Stimulated activated CD4-positive, alpha-beta T cell treated with anti-CD3 and anti-CD28 coated beads, Interleukin-4, amount 100 ng/mL, for 4 hours (primary cell): ENCODE data around the gene MTHFSD.
A peak's percentile ranks its signal among the peaks of the same experiment; 100 is the strongest.
"Not testable (repeated sequence)": the region's sequence is repeated elsewhere in the genome, so short reads cannot be mapped to it uniquely, and the experiment has no call there.

Experiments used
- DNase-seq, 2 experiments: peaks; one replicate each; pipeline ENCODE4 v3.0.0-alpha.2; 2020

The MTHFSD gene, protein sequence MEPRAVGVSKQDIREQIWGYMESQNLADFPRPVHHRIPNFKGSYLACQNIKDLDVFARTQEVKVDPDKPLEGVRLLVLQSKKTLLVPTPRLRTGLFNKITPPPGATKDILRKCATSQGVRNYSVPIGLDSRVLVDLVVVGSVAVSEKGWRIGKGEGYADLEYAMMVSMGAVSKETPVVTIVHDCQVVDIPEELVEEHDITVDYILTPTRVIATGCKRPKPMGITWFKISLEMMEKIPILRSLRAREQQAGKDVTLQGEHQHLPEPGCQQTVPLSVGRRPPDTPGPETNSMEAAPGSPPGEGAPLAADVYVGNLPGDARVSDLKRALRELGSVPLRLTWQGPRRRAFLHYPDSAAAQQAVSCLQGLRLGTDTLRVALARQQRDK

DNA sequence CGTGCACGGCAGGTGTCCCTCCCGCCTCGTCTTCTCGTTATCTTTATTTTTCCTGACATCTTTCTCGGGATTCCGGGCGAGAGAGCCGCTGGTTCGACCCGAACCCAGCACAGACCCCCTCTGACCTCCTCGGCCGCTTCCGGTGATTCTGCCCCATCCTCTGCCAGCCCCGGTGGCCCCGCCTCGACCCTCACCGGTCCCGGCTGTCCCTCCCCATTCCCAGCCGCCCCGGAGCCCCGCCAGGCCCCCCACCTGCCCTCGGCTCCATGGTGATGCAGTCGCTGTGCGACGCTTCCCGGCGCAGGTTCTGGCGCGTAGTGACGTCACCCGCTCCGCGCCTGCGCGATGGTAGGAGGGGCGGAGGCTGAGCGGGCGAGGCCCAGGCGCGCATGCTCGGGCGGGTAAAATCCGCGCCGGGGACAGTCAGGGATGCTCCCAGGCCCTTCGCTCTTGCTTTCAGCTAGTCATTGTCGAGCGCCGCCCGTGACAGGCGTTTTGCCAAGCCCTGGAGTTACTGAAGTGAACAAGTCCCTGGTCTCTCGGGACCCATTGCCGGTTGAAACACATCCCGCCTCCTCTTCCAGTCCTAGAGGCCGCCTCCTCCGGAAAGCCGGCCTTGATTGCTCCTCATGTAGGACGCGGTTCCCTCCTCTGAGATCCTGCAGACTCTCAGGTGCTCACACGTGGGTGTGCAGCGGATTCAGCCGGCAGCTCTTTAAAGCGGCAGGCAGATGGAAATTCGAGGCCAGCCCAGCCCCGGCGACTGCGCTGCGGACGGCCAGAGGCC lies at the start of gene MTHFSD:
TSS of gene MTHFSD (minus strand) at position 319 of the 787 bp plus-strand sequence. CDS start at position 268, 51 bp downstream.
- DNase-seq, result peak; percentile 93 to 98

GRCh38 chr16:86604436-86605193 lies 49.6 kb upstream of the MTHFSD start:
- peak; percentile 17 to 51 for DNase-seq

DNA sequence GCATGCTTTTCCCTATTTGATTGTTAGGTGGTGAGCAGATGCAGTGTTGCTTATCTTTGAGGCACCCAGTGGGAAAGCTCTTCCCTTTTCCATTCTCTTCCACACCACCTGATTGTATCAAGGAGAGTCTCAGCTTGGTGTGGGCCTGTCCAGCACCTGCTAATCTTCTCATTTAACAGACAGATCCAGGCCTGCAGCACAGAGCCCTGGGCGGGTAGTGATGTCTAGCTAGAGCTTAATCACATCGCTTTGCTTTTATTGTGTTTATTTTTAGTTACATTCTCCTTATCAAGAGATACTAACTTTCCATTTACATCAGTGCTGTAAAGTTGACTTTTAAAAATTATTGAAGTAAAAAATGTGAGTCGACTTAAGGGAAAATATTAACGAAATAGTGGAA lies 47.5 kb upstream of the MTHFSD start:
- DNase-seq, result no peak

DNA sequence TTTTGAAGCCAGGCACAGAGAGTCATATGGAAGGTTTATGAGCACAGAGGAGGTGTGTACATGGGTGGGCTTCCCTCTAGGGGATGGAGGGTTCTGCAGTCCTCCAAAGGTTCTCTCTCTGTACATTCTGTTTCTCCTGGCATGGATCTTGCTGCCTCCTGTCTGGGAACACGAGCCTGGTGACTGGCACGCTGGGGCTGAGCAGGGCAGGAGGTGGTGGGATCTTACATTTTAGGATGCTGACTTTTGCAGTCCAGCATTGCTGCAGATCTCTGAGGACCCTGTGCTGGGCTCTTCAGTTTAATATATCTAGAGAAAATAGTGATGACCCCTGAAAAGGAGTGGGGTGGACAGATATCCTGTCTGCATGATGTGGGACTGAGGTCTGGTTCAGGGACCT lies 46.3 kb upstream of the MTHFSD start:
- no peak for DNase-seq

DNA sequence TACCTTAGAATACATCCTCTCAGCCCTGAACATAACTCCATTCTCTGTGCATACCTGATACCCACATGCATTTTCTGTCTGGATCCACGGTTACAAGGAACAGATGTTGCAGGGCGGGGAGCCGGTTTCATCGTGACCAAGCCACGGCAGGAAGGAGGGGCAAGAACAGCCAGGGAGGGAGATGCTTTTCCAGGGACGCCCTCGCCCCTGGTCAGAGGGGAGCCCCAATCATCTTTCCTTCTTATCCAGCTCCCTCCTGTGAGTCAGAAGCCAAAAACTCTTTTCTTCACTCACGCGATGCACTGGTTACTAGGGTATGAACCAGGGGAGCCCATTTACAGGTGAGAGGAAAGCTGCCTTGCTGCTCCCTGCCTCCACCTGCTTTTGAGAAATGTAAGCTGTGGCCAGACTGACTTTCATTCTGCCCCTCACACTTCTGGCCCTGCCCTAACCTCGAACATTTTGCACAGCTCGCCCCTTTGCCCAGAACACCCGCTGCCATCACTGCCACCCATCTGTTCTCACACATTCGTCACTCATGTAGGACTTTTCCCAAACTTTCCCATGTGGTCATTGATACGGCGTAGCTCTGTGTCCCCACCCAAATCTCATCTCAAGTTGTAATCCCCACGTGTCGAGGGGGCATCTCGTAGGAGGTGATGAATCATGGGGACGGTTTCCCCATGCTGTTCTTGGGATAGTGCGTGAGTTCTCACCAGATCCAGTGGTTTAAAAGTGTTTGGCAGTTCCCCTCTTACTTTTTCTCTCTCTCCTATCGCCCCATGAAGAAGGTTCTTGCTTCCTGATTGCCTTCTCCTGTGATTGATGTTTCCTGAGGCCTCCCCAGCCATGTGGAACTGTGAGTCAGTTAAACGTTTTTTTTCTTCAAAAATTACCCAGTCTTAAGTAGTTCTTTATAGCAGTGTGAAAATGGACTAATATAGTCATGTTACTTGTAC lies 43.9 kb upstream of the MTHFSD start:
- DNase-seq, result no peak

DNA sequence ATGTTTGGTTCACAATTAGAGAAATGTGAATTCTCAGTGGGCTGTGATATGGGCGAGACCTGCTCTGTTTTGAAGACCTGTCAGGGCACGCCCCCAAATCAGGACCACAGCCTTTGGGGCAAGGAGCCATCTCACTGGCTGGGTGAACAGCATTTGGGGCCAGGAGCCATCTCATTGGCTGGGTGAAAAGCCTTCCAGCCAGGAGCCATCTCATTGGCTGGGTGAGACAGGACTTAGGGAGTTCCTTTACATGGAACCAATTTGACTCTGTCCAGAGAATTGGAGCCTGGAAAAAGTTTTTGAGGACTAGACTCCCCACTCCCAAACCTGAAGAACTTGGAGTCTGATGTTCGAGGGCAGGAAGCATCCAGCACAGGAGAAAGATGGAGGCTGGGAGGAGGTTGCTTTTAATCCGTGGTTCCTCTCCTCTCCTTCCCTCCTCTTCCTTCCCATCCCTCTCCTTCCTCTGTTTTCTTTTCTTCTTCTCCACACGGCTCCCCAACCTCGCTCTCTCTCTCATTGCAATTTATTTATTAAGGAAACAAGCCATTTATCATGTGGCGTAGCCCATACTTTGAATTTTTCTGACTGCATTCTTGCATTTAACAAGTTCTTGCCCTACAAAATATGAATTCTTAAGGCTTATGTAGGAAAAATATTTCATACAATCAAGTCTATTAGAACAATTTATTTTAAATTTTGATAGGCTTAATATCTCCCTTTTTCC lies 43.0 kb upstream of the MTHFSD start:
- no peak for DNase-seq

DNA sequence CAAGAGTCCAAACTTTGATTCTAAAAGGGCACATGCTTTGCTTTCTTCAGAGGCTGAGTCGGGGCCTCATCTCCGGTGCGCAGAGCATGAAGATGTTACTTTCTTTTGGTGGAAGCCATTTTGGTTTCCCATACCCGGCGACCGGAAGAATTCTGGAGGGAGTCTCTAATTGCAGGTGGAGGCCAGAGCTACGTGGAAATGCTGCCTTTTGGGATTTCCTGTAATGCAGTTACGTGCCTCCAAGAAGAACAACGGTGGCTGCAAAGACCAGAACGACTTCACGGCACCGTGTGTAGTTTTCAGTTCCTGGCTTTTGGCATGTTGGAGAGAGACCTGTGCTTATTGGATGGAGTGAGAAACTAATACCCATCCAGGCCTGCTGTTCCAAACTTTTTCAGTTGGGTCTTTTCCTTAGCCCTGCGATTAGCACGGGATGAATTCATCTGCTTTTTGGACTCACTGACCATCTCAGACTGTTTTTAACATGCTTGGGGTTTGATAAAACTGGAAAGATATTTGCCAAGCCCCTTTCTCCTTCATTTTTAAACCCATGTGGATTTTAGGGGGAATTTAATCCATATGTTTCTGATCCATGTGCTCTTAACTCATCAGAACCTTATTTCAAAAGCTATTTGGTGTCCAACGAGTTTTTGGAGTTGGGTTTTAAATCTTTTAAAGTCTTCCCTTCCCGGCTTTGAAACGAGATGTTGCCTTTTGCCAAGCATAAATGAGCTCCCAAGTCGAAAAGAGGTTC lies 42.3 kb upstream of the MTHFSD start:
- DNase-seq, result no peak

DNA sequence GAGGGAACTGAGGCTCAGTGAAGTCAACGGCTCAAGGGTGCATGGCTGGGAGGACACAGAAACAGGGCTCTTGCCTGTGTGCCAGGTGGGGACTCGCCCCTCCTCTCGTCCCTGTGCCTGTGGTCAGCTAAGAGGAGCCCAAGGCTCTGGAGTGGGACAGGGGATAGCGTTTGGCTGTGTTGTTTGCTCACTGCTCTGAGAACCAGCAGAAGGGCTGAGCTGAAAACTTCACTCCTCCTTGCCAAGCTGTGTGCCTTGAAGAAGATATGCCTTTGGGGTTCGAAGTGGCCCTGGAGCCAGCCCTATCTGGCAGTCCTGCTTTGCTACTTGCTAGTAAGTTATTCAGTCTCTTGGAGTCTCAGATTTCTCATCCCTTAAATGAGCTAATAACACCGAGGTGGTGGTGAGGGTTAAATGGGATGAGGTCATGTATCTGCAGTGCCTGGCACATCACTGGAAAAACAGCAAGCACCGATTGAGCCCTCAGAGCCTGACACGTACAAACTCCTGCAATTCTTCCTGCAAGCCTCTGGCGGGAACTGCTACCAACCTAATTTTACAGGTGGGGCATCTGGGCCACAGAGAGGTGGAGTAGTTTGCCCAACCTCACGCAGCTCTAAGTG lies 41.1 kb upstream of the MTHFSD start:
- DNase-seq, result no peak

GRCh38 chr16:86594721-86595120 lies 39.7 kb upstream of the MTHFSD start:
- DNase-seq, result no peak

GRCh38 chr16:86593913-86594620 lies 39.0 kb upstream of the MTHFSD start:
- no peak for DNase-seq

DNA sequence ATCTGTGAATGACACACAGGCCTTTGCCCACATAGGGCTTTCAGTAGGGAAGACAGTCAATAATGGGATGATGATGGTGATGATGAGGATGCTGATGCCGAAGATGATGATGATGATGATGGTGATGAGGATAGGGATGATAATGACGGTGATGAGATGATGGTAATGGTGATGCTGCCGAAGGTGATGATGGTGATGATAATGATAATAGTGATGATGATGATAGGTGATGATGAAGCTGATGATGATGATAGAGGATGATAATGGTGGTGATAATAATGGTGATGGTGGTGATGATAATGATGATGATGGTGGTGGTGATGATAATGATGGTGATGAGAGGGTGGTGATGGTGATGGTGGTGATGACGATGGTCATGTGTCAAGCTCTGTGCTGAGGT lies 36.2 kb upstream of the MTHFSD start:
- no peak for DNase-seq

DNA sequence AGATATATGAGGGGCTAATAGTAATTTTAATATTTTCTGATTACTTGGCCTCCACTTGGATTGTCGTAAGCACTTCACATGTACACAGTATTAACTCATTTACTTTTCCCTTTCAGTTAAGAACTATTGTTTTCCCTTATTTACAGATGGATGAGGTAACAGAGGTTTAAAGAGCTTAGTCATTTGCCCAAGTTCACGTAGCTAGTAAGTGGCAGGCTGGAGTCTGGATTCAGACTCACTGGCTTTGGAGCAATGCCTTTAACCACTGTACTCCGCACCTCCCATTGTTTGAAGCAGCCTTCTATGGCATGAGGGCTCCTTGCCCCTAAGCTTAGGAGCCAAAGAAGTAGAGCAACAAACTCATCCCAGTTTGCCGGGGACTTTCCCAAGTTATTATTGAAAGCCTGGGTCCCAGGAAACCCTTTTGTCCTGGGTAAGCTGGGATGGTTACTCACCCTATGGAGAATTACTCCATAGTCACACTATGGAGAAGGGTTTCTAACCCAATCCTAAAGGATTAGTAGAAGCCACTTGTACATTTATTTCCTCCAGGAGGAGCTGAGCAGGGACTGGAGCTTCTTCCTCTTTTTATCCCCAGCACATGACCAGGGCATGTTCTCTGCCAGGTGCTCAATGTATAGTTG lies 35.6 kb upstream of the MTHFSD start:
- DNase-seq, result no peak

- DNase-seq, result not testable (repeated sequence)
Observed at GRCh38 chr16:86587955-86588354, 32.9 kb upstream of the MTHFSD start.

- no peak for DNase-seq
Observed at GRCh38 chr16:86587487-86587886, 32.5 kb upstream of the MTHFSD start.

DNA sequence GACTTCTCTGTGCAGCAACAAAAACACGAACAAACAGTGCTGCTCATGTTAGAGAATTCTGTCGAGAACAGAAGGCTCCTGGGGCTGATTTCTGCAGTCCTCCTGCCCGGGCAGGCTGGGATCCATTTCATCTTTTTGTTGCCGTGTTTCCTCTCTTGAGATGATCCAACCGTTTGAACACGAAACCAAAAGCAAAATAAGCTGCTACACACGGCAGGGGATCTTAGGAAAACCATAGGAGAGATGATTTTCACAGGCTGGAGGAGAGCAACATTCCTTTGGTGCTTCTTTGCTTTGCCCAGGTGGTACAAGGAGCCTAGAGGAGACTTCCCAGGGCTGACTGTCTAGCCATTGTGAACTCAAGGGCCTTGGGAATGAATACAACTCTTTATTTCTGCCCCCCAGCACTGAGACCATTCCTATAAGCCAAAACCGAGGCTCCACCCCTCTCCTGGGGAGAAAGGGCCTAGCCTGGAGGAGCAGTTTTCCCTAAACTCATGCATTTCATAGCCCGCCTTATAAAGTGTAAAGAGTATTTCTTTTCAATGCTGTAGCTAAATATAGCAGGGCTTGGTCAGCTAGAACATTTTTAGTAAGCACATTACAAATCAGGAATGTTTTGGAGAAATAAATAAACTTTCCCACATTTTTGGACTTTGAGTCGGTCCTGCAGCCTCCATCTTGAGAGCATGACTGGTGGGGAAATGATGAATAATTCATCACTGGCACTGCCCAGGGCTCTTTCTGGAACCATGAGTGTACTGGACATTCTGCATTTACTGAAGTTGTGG lies 31.0 kb upstream of the MTHFSD start:
- no peak for DNase-seq

- DNase-seq, result no peak
Observed at GRCh38 chr16:86584726-86585721, 30.0 kb upstream of the MTHFSD start.
